T-helper 2 cell (primary cell): ENCODE data around the gene TOR1AIP2.
A peak's percentile ranks its signal among the peaks of the same experiment; 100 is the strongest.
"Not testable (repeated sequence)": the region's sequence is repeated elsewhere in the genome, so short reads cannot be mapped to it uniquely, and the experiment has no call there.

Source experiments
- DNase-seq, 5 experiments: peaks; one replicate each; pipeline versions ENCODE4 v3.0.0 to v3.0.0-alpha.2; 2012 to 2022

Gene TOR1AIP2

GRCh38 chr1:179875596-179876299 is 1.9 kb downstream of the TOR1AIP2 start:
- no peak for DNase-seq

- no peak for DNase-seq
These were observed 4.2 kb downstream of the TOR1AIP2 start for GRCh38 chr1:179873438-179873851.

- DNase-seq: no peak
These were observed 5.0 kb downstream of the TOR1AIP2 start for GRCh38 chr1:179872558-179872957.

GRCh38 chr1:179871940-179872339 is 5.7 kb downstream of the TOR1AIP2 start:
- no peak for DNase-seq

- no peak for DNase-seq
These were observed 6.7 kb downstream of the TOR1AIP2 start for GRCh38 chr1:179870870-179871269.

GRCh38 chr1:179867493-179868330 is 9.9 kb downstream of the TOR1AIP2 start:
- peak; percentile 15 to 43 (median 27) for DNase-seq

GRCh38 chr1:179866616-179867015 is 11.0 kb downstream of the TOR1AIP2 start:
- DNase-seq: no peak

GRCh38 chr1:179865377-179865776 is 12.2 kb downstream of the TOR1AIP2 start:
- DNase-seq: no peak

- no peak for DNase-seq
These were observed 17.0 kb downstream of the TOR1AIP2 start for GRCh38 chr1:179860652-179861051.

- peak in 1 of 5 experiments; percentile 33 for DNase-seq
These were observed 20.6 kb downstream of the TOR1AIP2 start for GRCh38 chr1:179857009-179857408.

GRCh38 chr1:179856296-179856695 is 21.3 kb downstream of the TOR1AIP2 start:
- no peak for DNase-seq

- not testable (repeated sequence) for DNase-seq
These were observed 21.8 kb downstream of the TOR1AIP2 start for GRCh38 chr1:179855831-179856230.

- DNase-seq: no peak
These were observed 24.5 kb downstream of the TOR1AIP2 start for GRCh38 chr1:179853102-179853501.

- no peak for DNase-seq
These were observed 29.4 kb downstream of the TOR1AIP2 start for GRCh38 chr1:179848233-179848632.

GRCh38 chr1:179840107-179840506 is 37.5 kb downstream of the TOR1AIP2 start:
- no peak for DNase-seq

- not testable (repeated sequence) for DNase-seq
These were observed 40.7 kb downstream of the TOR1AIP2 start for GRCh38 chr1:179836686-179837445.

- DNase-seq: peak in 1 of 5 experiments; percentile 21
These were observed 45.5 kb downstream of the TOR1AIP2 start for GRCh38 chr1:179831852-179832699.

- no peak for DNase-seq
These were observed 46.4 kb downstream of the TOR1AIP2 start for GRCh38 chr1:179831225-179831624.

GRCh38 chr1:179828554-179829110 is 49.0 kb downstream of the TOR1AIP2 start:
- no peak for DNase-seq

- DNase-seq: peak in 1 of 5 experiments; percentile 16
These were observed 50.9 kb downstream of the TOR1AIP2 start for GRCh38 chr1:179826626-179827280.

- no peak for DNase-seq
These were observed 51.7 kb downstream of the TOR1AIP2 start for GRCh38 chr1:179825798-179826460.
